HG03095 (cell line): ENCODE data around the gene TPM2.

Source experiments
- ATAC-seq: cut with Tn5 transposase; IDR thresholded peaks from one replicate; pipeline ENCODE4 v1.9.1; 2021; ENCODE audit warnings: moderate library complexity; ENCODE audit not compliant: unreplicated experiment

TPM2 gene

DNA sequence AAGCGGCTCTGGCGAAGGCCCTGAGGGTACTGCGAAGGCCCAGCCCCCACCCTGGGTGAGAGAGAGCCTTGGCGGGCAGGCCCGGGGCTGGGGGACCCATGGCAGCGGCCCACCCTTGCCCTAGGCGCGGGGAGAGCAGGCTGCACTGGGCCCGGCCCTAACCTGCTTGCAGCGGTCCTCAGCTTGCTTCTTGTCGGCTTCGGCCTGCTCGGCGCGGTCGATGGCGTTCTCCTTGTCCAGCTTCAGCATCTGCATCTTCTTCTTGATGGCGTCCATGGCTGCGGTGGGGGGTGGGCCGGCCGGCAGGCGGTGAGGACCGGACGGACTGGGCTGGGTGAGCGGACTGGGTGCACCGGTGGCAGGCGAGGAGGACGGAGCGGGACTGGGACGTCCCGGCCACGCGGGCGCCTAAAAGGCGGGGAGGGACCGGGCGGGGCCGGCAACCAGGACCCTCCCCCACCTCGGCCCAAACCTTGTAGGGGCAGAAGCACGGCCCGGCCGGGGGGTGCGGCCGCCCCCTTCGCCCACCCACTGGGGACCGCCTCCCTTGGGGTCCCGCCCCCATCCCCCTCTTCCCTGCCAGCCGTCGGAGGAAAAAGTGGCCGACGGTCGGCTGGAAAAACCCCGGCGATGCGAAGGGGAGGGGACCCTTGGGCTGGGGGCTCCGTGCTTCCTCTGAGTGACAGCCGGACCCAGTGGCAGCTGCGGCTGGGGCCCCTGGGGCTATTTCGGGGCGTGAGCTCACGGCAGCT is at the start of gene TPM2:
TSS of gene TPM2 (minus strand) at position 384 of the 752 bp plus-strand sequence. CDS start at position 276, 108 bp downstream.
- no peak for ATAC-seq

DNA sequence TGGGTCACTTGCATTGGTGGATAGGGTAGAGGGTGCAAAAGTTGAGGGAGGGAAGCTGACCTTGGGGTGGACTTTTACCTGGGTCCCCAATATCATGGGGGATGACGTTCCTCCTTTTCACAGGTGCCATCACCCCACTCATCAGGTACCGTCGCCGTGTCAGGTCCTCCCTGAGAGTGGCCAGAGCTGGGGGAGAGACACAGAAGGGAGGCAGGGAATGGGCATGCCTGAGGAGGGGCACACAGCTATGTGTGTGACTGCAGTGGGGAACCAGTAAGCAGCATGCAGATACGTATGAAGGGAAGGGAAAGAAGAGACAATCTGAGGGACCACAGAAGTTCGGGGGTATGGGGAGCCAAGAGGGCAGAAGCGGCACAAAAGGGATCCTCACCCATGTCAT is 49.2 kb upstream of the TPM2 start:
- no peak for ATAC-seq

DNA sequence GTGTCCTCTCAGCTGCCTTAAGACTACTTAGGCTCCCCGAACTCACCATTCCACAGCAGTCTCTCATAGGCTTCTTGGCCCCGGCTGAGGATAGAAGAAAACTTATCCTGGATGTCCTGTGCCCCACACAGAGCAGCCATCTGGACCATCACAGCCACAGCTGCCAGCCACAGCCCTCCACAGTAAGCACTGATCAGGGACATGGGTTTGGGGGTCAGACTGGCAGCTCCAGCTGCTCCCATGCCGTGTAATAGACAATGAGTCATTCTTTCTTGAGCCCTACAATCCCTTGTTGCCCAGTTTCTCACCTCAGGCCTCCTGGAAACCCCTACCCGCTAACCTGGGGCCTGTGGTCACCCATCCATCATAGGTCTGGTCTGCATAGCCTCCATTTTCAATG is 48.5 kb upstream of the TPM2 start:
- ATAC-seq: no peak

DNA sequence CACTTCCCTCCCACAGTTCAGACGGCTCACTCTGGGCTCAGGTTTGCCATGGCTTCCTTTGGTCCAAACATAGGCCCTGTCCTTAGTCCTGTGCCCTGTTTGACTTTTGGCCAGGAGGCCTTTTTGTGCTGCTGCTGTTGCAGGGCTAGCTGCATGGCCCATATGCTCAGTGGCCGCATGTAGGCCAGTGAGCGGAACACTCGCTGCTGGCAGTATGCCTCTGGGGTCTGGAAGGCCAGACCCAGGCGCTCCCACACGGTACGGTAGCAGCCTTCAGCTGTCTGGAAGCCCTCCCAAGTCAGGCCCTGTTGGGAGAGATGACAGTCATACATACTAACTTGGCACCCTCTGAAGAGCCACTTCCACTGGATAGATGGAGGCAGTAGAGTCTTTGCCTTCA is 47.4 kb upstream of the TPM2 start:
- ATAC-seq: no peak

DNA sequence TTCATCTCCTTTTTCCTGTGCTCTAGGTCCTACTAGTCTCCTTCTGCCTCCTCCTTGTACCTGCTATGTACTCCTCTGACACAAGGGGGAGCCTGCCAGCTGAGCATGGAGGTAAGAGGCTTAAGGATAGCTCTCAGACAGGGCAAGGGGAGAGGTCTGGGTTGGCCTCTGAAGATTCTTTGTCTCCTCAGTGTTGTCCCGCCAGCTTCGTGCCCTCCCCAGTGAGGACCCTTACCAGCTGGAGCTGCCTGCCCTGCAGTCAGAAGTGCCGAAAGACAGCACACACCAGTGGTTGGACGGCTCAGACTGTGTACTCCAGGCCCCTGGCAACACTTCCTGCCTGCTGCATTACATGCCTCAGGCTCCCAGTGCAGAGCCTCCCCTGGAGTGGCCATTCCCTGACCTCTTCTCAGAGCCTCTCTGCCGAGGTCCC is 46.5 kb upstream of the TPM2 start:
- ATAC-seq: no peak

DNA sequence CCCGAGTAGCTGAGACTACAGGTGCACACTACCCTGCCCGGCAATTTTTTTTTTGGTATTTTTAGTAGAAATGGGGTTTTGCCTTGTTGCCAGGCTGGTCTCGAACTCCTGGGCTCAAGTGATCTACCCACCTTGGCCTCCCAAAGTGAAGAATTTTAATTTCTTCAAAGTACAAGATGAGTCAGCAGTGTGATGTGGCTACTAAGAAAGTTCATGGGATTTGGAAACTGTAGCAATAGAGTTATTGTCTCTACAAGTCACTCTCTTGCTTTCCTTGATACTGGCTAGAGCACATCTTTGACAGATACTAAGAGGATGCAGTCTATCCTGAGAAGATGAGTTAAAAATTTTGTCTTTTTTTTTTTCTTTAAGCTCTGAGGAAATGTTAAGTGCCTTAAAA is 44.4 kb upstream of the TPM2 start:
- no peak for ATAC-seq

DNA sequence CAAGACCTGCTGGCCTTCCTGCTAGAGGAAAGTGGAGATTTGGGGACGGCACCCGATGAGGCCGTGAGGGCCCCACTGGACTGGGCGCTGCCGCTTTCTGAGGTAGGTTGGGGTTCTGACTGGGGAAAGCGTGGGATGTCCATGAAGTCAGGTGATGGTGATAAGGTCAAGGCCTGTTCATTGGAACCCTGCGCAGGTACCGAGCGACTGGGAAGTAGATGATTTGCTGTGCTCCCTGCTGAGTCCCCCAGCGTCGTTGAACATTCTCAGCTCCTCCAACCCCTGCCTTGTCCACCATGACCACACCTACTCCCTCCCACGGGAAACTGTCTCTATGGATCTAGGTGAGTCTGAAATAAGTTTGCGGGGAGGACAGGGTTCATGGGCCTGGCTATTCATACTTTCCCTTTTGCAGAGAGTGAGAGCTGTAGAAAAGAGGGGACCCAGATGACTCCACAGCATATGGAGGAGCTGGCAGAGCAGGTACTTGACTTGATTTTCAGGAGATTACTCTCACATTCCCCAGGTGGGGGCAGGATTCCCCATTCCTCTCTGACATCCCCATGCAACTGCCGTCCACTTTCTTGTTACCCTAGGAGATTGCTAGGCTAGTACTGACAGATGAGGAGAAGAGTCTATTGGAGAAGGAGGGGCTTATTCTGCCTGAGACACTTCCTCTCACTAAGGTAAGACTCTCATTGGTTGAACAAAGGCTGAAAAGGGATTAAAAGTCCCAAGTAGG is 43.2 kb upstream of the TPM2 start:
- no peak for ATAC-seq

DNA sequence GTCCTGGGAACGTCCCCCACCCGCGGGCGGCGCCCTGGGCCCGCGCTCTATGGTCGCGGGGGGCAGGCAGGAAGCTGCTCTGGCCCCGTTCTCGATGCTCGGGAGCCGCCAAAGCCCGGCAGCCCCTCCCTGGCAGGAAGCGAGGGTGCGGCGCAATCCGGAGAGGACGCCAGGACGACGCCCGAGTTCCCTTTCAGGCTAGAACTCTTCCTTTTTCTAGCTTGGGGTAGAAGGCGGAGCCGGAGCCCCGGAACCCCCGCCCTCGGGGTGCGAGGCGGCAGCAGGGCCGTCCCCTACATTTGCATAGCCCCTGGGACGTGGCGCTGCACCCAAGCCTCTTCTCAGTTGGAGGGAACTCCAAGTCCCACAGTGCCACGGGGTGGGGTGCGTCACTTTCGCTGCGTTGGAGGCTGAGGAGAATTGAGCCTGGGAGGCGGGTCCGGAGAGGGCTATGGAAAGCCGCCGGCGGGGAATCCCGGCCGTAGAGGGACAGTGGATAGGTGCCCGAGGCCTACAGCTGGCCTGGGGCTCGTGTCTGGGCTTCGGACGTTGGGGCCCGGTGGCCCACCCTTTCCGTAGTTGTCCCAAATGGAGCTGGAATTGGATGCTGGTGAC is 42.6 kb upstream of the TPM2 start, which contains the start of the genes CREB3 and TLN1:
TSS of gene CREB3 (plus strand) at position 482 of the 615 bp plus-strand sequence. CDS start at position 589, 107 bp downstream.
TSS of gene TLN1 (minus strand) at position 11 of the 615 bp plus-strand sequence. CDS start 6,501 bp downstream, outside the sequence.
- ATAC-seq: peak; percentile 76

DNA sequence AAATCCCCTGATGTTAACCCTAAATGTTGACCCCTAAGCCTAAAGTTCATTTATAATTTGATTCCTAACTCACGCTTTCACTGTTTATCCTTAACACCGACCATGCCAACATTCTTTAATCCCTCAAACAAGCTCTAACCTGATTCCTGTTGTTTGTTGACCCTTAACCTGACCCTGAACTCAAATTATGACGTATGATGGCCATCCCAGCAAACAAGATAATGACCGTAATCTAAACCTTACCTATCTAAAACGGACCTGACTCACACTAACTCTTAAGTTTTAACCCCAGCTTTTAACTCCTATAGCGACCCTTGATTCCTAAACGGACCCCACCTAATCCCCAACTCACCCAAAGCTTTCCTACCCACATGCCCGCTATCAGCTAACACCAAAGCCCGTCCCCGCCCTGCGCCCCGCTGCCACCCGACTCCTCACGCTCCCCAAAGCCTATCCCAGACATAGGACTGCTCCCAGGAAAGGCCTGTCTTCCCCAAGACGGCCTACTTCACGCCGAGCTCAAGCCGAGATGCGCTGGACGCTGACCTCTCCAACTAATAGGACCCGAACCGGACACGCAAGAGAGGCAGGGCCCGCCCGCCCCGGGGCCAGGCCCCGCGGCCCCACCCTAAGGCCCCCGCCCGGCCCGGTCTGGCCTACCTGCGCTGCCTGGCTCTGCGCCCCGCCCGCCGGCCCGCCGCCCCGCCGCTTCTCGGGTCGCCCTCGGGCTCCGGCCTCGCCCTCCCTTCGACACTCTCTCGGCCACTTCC is 41.9 kb upstream of the TPM2 start:
- ATAC-seq: no peak

DNA sequence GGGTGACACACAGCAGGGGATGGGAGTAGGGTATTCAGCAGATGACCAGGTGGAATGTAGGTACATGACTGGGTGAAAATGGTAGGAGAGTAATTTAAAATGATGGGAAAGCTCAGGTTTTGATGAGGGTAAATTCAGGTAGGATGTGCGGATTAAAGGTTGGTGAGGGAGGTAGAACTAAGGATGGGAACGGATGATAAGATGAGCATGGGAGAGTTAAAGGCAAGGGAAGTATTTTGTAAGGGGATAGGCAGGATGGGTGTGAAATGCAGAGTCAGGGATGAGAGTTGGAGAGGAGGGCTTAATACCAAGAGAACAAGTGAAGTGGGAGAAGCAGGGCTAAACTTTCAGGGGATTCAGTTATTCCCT is 40.7 kb upstream of the TPM2 start:
- ATAC-seq: no peak

DNA sequence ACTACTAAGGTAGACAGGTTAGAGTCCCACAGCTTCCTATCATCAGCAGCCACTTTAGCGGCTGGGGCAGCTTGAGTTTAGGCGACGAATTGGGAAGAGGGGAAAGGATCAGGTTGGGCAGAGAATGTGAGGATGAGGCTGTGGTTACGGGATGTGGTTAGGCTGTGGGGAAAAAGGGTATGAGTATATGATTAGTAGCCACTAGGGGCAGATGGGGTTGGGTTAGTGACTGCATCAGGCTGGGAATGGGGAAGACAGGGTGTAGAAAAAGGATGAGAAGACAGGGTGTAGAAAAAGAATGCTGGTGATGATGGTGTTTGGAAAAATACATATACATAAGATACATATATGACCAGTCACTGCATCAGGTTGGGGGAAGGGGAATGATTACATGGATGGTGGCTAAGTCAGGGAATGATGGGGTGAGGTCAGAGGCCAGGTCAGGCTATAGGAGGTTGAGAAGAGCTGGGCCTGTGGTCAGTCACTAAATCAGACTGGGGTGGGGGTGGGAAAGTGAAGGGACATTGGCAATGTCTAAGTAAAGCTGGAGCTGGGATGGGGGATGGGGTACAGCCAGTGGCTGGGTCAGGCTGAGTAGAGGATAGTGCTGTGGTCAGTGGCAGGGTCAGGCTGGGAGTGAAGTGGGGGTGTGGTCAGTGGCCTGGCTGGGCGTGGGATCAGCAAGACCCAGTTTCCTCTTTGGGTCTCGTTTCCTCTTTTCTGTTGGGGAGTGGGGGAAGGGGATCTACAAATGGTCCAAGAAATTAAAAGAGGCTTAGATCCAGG is 40.2 kb upstream of the TPM2 start:
- no peak for ATAC-seq

DNA sequence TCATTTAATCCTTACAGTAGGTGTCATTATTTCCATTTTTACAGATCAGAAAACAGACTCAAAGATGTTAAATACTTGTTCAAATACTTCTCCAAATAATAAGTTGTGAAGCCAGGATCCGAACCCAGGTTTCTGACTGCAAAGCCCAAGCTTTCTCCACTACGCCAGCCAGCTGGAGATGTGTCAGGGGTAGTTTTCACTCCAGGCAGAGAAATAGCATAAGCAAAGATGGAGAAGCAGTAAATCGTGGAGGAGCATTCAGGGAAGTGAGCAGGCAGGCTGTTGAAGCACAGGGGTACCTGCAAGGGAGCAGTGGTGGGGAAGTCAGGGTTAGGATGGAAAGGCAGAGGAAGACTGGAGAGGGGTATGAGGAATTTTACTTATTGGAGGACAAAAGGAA is 39.4 kb upstream of the TPM2 start:
- ATAC-seq: no peak

DNA sequence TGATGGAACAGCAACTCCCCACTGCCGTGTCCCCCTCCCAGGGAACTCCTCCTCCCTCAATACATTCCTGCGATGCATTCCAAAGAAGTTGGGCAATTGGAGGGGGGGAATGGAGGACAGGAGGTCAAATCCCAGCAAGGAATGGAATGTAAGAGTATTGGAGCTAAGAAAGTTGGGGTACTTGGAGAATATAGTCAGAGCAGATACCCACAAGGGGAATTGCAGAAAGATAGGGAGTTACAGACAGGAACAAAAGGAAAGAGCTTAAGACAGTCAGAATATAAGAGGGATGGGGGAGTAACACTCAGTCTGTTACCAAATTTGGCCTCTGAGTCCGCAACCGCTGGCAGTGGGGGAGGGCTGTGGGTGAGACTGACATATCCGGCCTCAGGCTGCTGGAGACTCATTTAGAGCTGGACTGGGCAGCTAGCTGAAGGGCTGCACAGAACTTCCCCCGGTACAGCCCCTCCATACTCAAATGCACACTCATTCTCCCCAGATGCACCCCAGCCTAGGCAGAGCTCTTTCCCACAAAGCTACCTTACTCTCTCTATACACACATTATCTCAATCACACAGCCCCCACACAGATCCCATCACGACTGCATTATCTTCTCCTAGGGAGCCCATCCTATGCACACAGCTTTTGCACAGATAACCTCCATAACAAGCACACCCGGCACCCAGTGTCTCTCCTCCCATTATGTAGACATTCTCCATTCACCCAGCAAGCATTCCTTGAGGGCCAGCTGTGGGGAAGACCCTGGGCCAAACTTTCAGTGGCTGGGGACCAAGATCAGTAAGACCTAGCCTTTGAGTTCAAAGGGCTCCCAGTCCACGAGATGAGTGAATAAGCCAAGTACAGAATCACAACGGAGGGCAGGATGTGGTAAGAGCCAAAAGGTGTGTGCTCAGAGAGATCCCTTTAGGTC is 38.6 kb upstream of the TPM2 start:
- no peak for ATAC-seq

DNA sequence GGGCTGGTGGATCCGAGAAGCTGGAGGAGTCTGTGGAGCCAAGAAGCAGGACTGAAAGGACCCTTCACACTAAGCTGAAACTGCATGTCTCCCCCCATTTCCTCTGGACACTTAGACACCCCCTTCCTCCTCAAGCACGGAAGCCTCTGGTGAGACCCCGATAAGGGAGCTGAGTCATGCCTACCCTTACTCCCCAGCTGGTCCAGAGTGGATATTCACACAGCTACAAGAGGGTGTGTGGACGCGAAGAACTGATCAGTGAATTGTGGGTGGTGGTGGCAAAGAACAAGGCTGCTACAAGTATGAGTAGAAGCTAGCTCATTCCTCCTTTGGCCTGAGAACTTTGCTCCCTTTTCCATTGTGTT is 37.9 kb upstream of the TPM2 start:
- no peak for ATAC-seq

DNA sequence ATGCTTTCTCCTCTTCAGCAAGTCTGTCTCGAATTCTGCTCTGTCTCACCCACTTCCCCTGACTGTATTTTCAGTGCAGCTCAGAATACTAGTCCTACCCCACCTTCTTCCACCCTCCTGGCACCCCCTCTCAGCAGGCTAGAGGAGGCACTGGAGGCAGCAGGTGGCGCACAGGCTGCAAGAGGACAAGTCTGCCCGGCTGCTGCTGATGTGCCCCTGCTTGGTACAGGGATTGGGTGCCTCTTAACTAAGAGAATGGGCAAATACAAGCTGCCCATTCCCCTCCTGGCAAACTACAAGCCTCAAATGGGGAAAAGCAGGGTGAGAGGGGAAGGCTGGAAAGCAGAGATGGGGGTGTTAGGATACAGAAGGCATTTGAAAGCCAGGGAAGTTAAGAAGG is 37.2 kb upstream of the TPM2 start:
- ATAC-seq: no peak

DNA sequence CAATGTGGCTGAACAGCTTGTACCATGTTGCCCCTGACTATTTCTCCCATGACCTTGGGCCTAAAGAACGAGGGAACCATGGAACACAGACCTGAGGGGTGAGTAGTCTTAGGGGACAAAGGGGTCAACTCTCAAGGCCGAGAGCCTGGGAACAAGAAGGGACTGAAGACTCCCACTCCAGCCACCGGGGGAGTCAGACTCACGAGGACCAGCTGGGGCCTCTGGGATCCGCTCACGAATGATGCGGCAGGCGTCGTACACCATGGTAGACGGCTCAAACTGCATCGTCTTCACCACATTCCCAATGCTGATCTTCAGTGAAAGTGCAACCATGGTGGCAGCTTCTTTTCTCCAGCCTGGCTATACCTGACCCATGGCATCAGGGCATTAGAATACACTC is 35.6 kb upstream of the TPM2 start:
- ATAC-seq: no peak

DNA sequence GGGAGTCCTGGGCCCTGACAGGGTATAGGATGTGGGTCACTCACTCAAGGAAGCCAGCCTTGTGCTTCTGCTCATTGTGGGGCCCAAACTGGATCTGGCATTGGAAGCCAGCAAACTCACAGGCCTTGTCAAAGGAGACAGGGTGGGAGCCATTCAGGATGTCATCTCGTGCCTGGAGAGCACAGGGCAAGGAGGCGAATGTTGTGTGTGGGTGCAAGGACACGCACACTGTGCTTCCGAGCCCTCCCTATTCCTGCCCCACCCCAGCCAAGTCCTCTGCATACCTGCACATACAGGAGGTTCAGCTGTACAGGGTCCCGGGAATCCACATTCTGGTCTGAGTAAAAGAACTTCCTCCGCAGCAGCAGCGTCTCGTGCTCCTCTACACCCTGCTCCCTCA is 34.2 kb upstream of the TPM2 start:
- ATAC-seq: no peak

DNA sequence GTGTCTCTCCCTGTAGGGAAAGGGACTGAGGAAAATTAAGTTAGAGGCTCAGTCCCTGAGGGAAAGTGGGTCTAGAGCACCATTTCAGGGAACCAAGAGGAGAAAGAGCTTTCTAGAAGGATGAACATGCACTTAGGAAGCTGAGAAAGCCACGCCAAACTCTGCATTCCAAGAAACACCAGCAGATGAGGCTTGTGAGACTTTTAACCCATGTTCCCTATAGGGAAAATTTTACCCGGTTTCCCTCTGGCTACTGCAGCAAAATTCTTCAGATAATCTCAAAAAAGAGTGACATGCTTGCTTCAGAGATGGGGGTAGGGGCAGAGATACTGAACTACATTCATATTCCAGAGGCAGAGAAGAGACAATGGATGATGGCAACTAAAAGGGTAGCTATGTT is 33.7 kb upstream of the TPM2 start:
- ATAC-seq: no peak

DNA sequence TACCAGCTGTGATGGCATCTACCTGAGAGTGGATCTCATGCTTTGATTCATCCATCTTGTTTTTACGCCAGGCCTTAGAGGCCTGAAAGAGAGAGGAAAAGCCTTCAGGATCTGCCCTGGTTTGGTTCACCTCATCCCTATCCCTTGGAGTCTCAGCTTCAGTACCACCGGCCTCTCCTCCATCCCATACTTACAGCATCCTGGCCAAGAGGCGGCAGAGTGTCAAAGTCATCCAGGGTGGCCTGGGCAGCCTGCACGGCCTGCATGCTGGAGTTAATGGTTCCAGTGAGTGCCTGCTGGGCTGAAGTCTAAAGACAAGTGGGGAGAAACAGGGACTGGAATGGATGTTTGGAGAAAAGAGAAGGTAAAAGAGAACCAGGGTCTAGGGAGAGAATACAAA is 29.8 kb upstream of the TPM2 start:
- no peak for ATAC-seq
